ENCODE results near the gene RNF166. TPM values are rescaled to one million over a fixed set of nuclear protein-coding genes. Genes with fewer than 3 reads are reported as not detected.

RNF166 gene
- total and polyA plus RNA-seq, 4 donors = 6.5 to 9.1 (median 7.6) TPM

DNA sequence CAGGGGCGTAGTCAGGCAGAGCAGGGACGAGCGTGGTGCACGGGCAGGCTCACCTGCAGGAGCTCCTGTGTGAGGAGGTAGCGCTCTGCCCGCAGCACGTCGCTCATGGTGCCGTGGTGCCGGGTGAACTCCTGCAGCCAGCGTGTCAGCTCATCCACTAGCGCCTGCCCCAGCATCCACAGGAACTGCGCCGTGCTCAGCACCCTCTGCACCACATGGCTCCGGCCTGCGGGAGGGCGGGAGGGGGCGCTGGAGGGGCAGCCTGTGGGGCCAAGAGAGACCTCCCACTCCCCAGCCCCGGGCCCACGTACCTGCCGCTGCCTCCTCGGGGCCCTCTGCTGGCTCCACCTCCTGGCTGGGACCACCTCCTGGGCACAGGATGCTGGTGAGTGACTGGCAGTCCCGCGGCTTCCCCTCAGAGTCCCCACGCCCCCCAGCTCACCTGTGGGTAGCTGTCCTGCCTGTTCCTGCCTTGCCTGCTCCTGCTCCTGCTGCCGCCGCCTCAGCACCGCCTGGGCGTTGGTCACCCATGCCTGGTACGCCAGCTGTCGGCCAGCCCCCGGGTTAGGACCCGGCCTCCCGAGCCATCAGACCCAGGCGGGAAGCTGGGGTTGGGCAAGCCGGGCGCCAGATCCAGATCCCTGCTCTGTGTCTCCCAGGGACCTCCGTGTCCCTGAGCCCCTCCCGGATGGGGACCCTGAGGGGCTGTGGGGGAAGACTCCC lies 16.7 kb upstream of the RNF166 start:
- H3K4me1 ChIP-seq (ENCODE audit: control insufficient read depth in 4 of 4, insufficient read depth in 4 of 4, low read length in 3 of 4) = no peaks in the 10 kb centered on the region
- H3K4me3 ChIP-seq (ENCODE audit: low read depth in 1 of 3, low read length in 3 of 3) = no peak overlapping the region
- 96% methylated on average over 39 of the region's 39 CpGs for WGBS
- TF ChIP-seq YY1 (IDR thresholded peaks at IDR 0.05) = no peak
- no peak for TF ChIP-seq EGR1 (IDR thresholded peaks at IDR 0.05; ENCODE audit: low read depth in 2 of 2)
- no peak for TF ChIP-seq NR2F2 (IDR thresholded peaks at IDR 0.05)
- TF ChIP-seq FOXA1 (IDR thresholded peaks at IDR 0.05) = no peak
- TF ChIP-seq SP1 (IDR thresholded peaks at IDR 0.05) = no peak
- TF ChIP-seq FOXA2 (IDR thresholded peaks at IDR 0.05) = no peak
- TF ChIP-seq, protein P1, sequence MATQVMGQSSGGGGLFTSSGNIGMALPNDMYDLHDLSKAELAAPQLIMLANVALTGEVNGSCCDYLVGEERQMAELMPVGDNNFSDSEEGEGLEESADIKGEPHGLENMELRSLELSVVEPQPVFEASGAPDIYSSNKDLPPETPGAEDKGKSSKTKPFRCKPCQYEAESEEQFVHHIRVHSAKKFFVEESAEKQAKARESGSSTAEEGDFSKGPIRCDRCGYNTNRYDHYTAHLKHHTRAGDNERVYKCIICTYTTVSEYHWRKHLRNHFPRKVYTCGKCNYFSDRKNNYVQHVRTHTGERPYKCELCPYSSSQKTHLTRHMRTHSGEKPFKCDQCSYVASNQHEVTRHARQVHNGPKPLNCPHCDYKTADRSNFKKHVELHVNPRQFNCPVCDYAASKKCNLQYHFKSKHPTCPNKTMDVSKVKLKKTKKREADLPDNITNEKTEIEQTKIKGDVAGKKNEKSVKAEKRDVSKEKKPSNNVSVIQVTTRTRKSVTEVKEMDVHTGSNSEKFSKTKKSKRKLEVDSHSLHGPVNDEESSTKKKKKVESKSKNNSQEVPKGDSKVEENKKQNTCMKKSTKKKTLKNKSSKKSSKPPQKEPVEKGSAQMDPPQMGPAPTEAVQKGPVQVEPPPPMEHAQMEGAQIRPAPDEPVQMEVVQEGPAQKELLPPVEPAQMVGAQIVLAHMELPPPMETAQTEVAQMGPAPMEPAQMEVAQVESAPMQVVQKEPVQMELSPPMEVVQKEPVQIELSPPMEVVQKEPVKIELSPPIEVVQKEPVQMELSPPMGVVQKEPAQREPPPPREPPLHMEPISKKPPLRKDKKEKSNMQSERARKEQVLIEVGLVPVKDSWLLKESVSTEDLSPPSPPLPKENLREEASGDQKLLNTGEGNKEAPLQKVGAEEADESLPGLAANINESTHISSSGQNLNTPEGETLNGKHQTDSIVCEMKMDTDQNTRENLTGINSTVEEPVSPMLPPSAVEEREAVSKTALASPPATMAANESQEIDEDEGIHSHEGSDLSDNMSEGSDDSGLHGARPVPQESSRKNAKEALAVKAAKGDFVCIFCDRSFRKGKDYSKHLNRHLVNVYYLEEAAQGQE (IDR thresholded peaks at IDR 0.05) = no peak
- TF ChIP-seq, protein P2, sequence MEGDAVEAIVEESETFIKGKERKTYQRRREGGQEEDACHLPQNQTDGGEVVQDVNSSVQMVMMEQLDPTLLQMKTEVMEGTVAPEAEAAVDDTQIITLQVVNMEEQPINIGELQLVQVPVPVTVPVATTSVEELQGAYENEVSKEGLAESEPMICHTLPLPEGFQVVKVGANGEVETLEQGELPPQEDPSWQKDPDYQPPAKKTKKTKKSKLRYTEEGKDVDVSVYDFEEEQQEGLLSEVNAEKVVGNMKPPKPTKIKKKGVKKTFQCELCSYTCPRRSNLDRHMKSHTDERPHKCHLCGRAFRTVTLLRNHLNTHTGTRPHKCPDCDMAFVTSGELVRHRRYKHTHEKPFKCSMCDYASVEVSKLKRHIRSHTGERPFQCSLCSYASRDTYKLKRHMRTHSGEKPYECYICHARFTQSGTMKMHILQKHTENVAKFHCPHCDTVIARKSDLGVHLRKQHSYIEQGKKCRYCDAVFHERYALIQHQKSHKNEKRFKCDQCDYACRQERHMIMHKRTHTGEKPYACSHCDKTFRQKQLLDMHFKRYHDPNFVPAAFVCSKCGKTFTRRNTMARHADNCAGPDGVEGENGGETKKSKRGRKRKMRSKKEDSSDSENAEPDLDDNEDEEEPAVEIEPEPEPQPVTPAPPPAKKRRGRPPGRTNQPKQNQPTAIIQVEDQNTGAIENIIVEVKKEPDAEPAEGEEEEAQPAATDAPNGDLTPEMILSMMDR (IDR thresholded peaks at IDR 0.05; ENCODE audit: low read depth, low read length, missing input control) = no peak
- no peak for TF ChIP-seq GABPA (IDR thresholded peaks at IDR 0.05 in 1 of 2, conservative IDR thresholded peaks at IDR 0.05 in 1 of 2)
- TF ChIP-seq, protein P3, sequence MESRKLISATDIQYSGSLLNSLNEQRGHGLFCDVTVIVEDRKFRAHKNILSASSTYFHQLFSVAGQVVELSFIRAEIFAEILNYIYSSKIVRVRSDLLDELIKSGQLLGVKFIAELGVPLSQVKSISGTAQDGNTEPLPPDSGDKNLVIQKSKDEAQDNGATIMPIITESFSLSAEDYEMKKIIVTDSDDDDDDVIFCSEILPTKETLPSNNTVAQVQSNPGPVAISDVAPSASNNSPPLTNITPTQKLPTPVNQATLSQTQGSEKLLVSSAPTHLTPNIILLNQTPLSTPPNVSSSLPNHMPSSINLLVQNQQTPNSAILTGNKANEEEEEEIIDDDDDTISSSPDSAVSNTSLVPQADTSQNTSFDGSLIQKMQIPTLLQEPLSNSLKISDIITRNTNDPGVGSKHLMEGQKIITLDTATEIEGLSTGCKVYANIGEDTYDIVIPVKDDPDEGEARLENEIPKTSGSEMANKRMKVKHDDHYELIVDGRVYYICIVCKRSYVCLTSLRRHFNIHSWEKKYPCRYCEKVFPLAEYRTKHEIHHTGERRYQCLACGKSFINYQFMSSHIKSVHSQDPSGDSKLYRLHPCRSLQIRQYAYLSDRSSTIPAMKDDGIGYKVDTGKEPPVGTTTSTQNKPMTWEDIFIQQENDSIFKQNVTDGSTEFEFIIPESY (IDR thresholded peaks at IDR 0.05) = no peak
- no peak for TF ChIP-seq HNF4A (conservative IDR thresholded peaks at IDR 0.05)
- H3K27ac ChIP-seq (ENCODE audit: low read depth in 1 of 2, low read length in 2 of 2) = no peak overlapping the region
- DNase-seq (ENCODE audit: low spot score) = no peak
- no peak overlapping the region for H3K9ac ChIP-seq (ENCODE audit: low read depth in 1 of 2, low read length in 2 of 2)
- no peaks in the 10 kb centered on the region for H3K9me3 ChIP-seq (ENCODE audit: control insufficient read depth in 4 of 4, low read length in 3 of 4)
- H3K36me3 ChIP-seq (ENCODE audit: control insufficient read depth in 4 of 4, insufficient read depth in 3 of 4, low read depth in 1 of 4, low read length in 3 of 4) = peaks cover 16 to 88% (median 43%) of the 10 kb centered on the region in 4 donors
- no peaks in the 10 kb centered on the region for H3K27me3 ChIP-seq (ENCODE audit: control insufficient read depth in 4 of 4, insufficient read depth in 4 of 4, low read length in 3 of 4)

DNA sequence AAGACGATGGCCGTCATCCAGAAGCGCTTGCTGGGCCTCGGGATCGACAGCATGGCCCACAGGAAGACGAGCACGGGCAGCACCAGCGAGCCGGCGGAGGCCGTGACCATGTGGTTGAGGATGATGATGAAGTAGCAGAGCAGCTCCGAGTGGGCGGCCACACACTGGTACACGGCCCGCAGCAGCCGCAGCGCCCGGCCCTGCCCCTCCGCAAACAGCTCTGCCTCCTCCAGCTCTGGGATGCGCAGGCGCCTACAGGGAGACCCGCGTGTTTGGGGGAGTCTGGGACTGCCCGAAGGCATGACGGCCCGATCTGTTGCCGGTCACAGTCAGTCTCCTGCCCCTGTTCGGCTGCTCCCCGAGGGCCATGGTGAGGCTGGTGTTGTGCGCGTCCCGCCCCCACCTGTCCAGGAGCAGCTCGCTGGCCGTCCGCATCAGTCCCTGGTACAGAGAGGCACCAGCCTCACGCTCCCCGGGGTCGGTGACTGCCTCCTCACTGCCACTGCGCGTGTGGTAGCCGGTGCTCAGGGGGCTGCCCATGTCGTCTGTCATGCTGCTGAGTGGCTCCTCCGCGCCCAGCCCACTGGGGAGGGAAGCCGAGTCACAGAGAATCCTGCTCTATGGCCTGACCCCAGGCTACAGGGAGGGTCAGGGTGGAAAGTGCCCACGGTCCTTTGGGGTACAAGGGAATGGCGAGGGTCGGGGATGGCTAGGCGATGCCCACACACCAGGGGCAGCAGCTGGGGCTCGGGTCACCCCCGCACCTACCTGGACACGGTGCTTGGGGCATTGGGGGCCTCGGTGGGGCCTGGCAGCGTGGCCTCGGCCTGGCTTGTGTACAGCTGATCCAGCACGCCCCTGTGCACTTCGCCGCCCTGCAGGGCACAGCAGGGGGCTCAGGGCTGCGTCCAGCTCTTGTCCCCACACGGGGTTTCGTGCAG lies 15.9 kb upstream of the RNF166 start:
- Histone ChIP-seq H3K4me3 (ENCODE audit: low read depth in 1 of 3, low read length in 3 of 3) (no peak overlapping the region), H3K9ac (ENCODE audit: low read depth in 1 of 2, low read length in 2 of 2) (no peak overlapping the region), H3K4me1 (ENCODE audit: control insufficient read depth in 4 of 4, insufficient read depth in 4 of 4, low read length in 3 of 4) (no peaks in the 10 kb centered on the region), H3K27ac (ENCODE audit: low read depth in 1 of 2, low read length in 2 of 2) (no peak overlapping the region), H3K36me3 (ENCODE audit: control insufficient read depth in 4 of 4, insufficient read depth in 3 of 4, low read depth in 1 of 4, low read length in 3 of 4) (peaks cover 21 to 89% (median 43%) of the 10 kb centered on the region in 4 donors), H3K9me3 (ENCODE audit: control insufficient read depth in 4 of 4, low read length in 3 of 4) (no peaks in the 10 kb centered on the region), H3K27me3 (ENCODE audit: control insufficient read depth in 4 of 4, insufficient read depth in 4 of 4, low read length in 3 of 4) (no peaks in the 10 kb centered on the region)
- WGBS = 95% methylated on average over 61 of the region's 61 CpGs
- no peak for DNase-seq (ENCODE audit: low spot score)
- TF ChIP-seq TAF1 (conservative IDR thresholded peaks at IDR 0.05) (no peak), RAD21 (IDR thresholded peaks at IDR 0.05) (no peak), NR2F2 (IDR thresholded peaks at IDR 0.05) (no peak), EGR1 (IDR thresholded peaks at IDR 0.05; ENCODE audit: low read depth in 2 of 2) (no peak), GABPA (IDR thresholded peaks at IDR 0.05 in 1 of 2, conservative IDR thresholded peaks at IDR 0.05 in 1 of 2) (no peak), FOXA2 (IDR thresholded peaks at IDR 0.05) (no peak), HNF4G (IDR thresholded peaks at IDR 0.05) (no peak), YY1 (IDR thresholded peaks at IDR 0.05) (no peak)
- TF ChIP-seq, protein P1 (IDR thresholded peaks at IDR 0.05) = no peak
- TF ChIP-seq, protein P2 (IDR thresholded peaks at IDR 0.05; ENCODE audit: low read depth, low read length, missing input control) = no peak
